B cell (primary cell): Measurements from ENCODE around the gene PATZ1. TPM values are rescaled to one million over a fixed set of nuclear protein-coding genes. Genes with fewer than 3 reads are reported as not detected.

ENCODE experiments used
- ATAC-seq: fragments of 200-7000 bp; cut with Tn5 transposase; one replicate; pipeline ENCODE4 v1.10.0; 2021; ENCODE audit warnings: low read depth, mild to moderate bottlenecking, moderate number of reproducible peaks, moderate library complexity
- CTCF ChIA-PET: fragments of 350-600 bp; sonication (Branson Sonifier 250); formaldehyde crosslinking; loops from one replicate; lab custom pipeline; 2021; ENCODE audit warnings: antibody characterized with exemption, inconsistent platforms; lab: Charles Lee
- POLR2A ChIA-PET: fragments of 350-600 bp; sonication (Branson Sonifier 250); formaldehyde crosslinking; loops from one replicate; lab custom pipeline; 2021; ENCODE audit warnings: antibody characterized with exemption; lab: Charles Lee
- DNase-seq: peaks from one replicate; pipeline ENCODE4 v3.0.0; 2013
- H2AFZ ChIP-seq: 2 replicates; pipeline ENCODE4 v1.6.1; 2012; ENCODE audit warnings: mild to moderate bottlenecking, low read depth, low read length; ENCODE audit not compliant: insufficient read depth, poor library complexity, severe bottlenecking
- H3K27ac ChIP-seq, 2 donors: 1 replicate in 1 of 2; 2 replicates in 1 of 2; pipeline ENCODE4 v1.5.1; 2012 to 2013; ENCODE audit warnings: low read length in 2 of 2, mild to moderate bottlenecking in 2 of 2, moderate library complexity in 1 of 2
- H3K27me3 ChIP-seq, 4 experiments: fragments of 200-600 bp in 1 of 4; sonication (generic) in 1 of 4; replicated peaks in 1 of 4; 1 replicate in 2 of 4; 2 replicates in 2 of 4; pipeline versions ENCODE4 v1.6.1 to v1.7.0; 2013 to 2016; ENCODE audit warnings: low read length in 3 of 4, mild to moderate bottlenecking in 2 of 4, mixed read lengths in 1 of 4, moderate library complexity in 1 of 4; ENCODE audit not compliant: insufficient read depth in 4 of 4, control insufficient read depth in 3 of 4; ENCODE audit errors: control extremely low read depth in 1 of 4
- H3K36me3 ChIP-seq, 2 experiments: replicated peaks in 1 of 2; 1 replicate in 1 of 2; 2 replicates in 1 of 2; pipeline versions ENCODE4 v1.6.1 to v1.7.1; 2013; ENCODE audit warnings: low read length in 1 of 2; ENCODE audit not compliant: insufficient read depth in 2 of 2, control insufficient read depth in 1 of 2; ENCODE audit errors: control extremely low read depth in 1 of 2, extremely low read depth in 1 of 2
- H3K4me1 ChIP-seq, 2 donors: fragments of 200-600 bp in 1 of 2; sonication (generic) in 1 of 2; 1 replicate in 1 of 2; 2 replicates in 1 of 2; pipeline versions ENCODE4 v1.5.1 to v1.6.1; 2013 to 2017; ENCODE audit warnings: low read length in 2 of 2; ENCODE audit not compliant: control insufficient read depth in 2 of 2, insufficient read depth in 2 of 2
- H3K4me2 ChIP-seq: replicated peaks from 2 replicates; pipeline ENCODE3; 2012; ENCODE audit warnings: mild to moderate bottlenecking, low read depth, low read length; ENCODE audit not compliant: poor library complexity, severe bottlenecking
- H3K4me3 ChIP-seq, 5 experiments: fragments of 200-600 bp in 1 of 5; sonication (generic) in 1 of 5; 1 replicate in 3 of 5; 2 replicates in 2 of 5; pipeline versions ENCODE4 v1.5.1 to v1.7.0; 2011 to 2016; ENCODE audit warnings: low read length in 4 of 5, mild to moderate bottlenecking in 4 of 5, low read depth in 2 of 5, control low read depth in 1 of 5, moderate library complexity in 1 of 5; ENCODE audit not compliant: insufficient read depth in 1 of 5; ENCODE audit errors: control extremely low read depth in 1 of 5, extremely low read depth in 1 of 5
- H3K79me2 ChIP-seq: fragments of 200-600 bp; sonication (generic); one replicate; pipeline ENCODE4 v1.6.0; 2016; ENCODE audit warnings: low read length; ENCODE audit not compliant: control insufficient read depth, insufficient read depth
- H3K9ac ChIP-seq: fragments of 200-600 bp; sonication (generic); 2 replicates; pipeline ENCODE4 v1.6.1; 2017; ENCODE audit warnings: mild to moderate bottlenecking, low read length, moderate library complexity
- H3K9me3 ChIP-seq, 3 donors: one replicate each; pipeline versions ENCODE4 v1.6.1 to v1.7.1; 2013; ENCODE audit warnings: low read length in 2 of 3; ENCODE audit not compliant: control insufficient read depth in 2 of 3, insufficient read depth in 1 of 3; ENCODE audit errors: control extremely low read depth in 1 of 3
- H4K20me1 ChIP-seq: 2 replicates; pipeline ENCODE4 v1.6.0; 2012; ENCODE audit warnings: mild to moderate bottlenecking, low read length; ENCODE audit not compliant: insufficient read depth, control insufficient read depth, poor library complexity, severe bottlenecking
- H3K27ac Mint-ChIP-seq: one replicate; pipeline ENCODE4 v1.8.0; 2021; ENCODE audit warnings: mixed read lengths
- H3K27me3 Mint-ChIP-seq: one replicate; pipeline ENCODE4 v1.8.0; 2021; ENCODE audit warnings: mixed read lengths
- H3K4me1 Mint-ChIP-seq: one replicate; pipeline ENCODE4 v1.8.0; 2021; ENCODE audit warnings: mixed read lengths
- H3K4me3 Mint-ChIP-seq: one replicate; pipeline ENCODE4 v1.8.0; 2021; ENCODE audit warnings: mixed read lengths
- H3K9me3 Mint-ChIP-seq: one replicate; pipeline ENCODE4 v1.8.0; 2022; ENCODE audit warnings: mixed read lengths; ENCODE audit not compliant: insufficient read depth
- EZH2 ChIP-seq: IDR thresholded peaks from 2 replicates; pipeline ENCODE4 v1.6.1; 2012; ENCODE audit warnings: borderline replicate concordance, low read depth, mild to moderate bottlenecking, moderate library complexity, low read length; ENCODE audit not compliant: insufficient read depth, poor library complexity, severe bottlenecking
- WGBS: methylation state at CpG from one replicate; pipeline ENCODE4 v1.1.5; 2013; ENCODE audit warnings: missing lambda C conversion rate; ENCODE audit not compliant: insufficient coverage; 5-methylcytosine and 5-hydroxymethylcytosine counted together
- intact Hi-C: fragments of 100-400 bp; cut with micrococcal nuclease; formaldehyde crosslinking; loops from one replicate; pipeline ENCODE4 v1.10.0; 2022
- polyA plus RNA-seq: library from polyadenylated mRNA; depleted of rRNA; stranded (reverse); fragments of >200 nt; gene quantifications from 2 replicates; pipeline ENCODE4 v1.2.3, GENCODE V29; 2012
- total RNA-seq, 2 donors: library from RNA; stranded (reverse); fragments of 120-200 nt in 1 of 2; gene quantifications; 1 replicate in 1 of 2; 2 replicates in 1 of 2; pipeline versions ENCODE4 v1.2.3 to v1.2.4, GENCODE V29; 2013 to 2022
- TF ChIP-seq, protein P1 (sequence below): fragments of 200-600 bp; IDR thresholded peaks from one replicate; pipeline ENCODE4 v1.8.0; 2022; ENCODE audit warnings: antibody characterized with exemption, mild to moderate bottlenecking

The PATZ1 gene
- total and polyA plus RNA-seq, 2 donors (not counting 1 experiment from before 2014, with no cell fraction given): 35.1 to 47.4 TPM

DNA sequence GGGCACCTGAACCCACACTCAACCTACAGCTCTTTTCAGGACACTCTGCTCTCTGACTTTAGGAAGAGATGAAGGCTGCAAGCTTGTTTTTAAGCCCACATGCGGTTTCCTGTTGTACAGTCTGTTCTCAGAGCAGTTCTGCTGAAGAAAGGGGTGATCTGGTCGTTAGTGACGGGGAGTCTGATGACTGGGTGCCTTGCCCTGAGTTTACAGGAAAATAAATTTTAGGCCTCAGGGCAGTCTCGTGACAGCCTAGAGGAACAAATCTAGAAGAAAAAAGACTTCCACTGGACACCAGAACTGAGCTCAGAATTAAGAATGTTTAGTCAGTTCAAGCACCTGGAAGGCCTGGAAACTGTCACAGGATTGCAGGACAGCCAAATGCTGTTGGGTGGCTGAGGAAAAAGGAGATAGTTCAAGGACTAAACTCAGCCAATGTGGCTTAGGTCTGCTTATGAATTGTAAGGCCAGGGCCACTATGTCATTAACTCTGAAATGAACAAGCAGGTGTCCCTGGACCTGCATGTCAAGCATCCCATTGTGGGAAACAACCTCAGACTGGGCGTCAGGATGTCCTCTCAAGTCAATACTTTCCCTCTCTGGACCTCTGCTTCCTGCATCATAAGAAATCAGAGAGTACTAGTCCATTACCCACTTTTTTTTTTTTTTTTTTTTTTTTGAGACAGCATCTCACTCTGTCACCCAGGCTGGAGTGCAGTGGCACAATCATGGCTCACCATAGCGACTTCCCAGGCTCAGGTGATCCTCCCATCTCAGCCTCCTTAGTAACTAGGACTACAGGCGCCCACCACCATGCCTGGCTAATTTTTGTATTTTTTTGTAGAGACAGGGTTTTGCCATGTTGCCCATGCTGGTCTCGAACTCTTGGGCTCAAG, 59.5 kb downstream of the PATZ1 start:
- ATAC-seq: no peak
- Mint-ChIP-seq H3K9me3 (no peaks in the 10 kb centered on the region), H3K4me3 (peak overlapping the region; percentile 64), H3K27me3 (no peaks in the 10 kb centered on the region), H3K27ac (peak overlapping the region; percentile 79), H3K4me1 (peaks cover 57% of the 10 kb centered on the region)
- TF ChIP-seq EZH2: no peak
- TF ChIP-seq, protein P1, sequence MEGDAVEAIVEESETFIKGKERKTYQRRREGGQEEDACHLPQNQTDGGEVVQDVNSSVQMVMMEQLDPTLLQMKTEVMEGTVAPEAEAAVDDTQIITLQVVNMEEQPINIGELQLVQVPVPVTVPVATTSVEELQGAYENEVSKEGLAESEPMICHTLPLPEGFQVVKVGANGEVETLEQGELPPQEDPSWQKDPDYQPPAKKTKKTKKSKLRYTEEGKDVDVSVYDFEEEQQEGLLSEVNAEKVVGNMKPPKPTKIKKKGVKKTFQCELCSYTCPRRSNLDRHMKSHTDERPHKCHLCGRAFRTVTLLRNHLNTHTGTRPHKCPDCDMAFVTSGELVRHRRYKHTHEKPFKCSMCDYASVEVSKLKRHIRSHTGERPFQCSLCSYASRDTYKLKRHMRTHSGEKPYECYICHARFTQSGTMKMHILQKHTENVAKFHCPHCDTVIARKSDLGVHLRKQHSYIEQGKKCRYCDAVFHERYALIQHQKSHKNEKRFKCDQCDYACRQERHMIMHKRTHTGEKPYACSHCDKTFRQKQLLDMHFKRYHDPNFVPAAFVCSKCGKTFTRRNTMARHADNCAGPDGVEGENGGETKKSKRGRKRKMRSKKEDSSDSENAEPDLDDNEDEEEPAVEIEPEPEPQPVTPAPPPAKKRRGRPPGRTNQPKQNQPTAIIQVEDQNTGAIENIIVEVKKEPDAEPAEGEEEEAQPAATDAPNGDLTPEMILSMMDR: no peak
- peak overlapping the region; percentile 39 for H3K9ac ChIP-seq
- H2AFZ ChIP-seq: no peak overlapping the region
- no peaks in the 10 kb centered on the region for H3K9me3 ChIP-seq
- peak overlapping the region; percentile 65 for H3K4me2 ChIP-seq
- no peaks in the 10 kb centered on the region for H3K27me3 ChIP-seq
- ChIA-PET CTCF (interaction anchor here (0.7 to 6.6 kb wide), 6 partner anchors 13 to 77 kb away, joined by 3 to 67 read pairs (median 4); no protein-coding TSS in a partner anchor), POLR2A (interaction anchor here (0.6 kb wide), 3 partner anchors 14 to 58 kb away, joined by 3 to 5 read pairs (median 4); no protein-coding TSS in a partner anchor)
- H3K4me1 ChIP-seq: peaks cover 54 to 62% of the 10 kb centered on the region in 2 donors
- peak overlapping the region; percentile 99 to 100 for H3K27ac ChIP-seq
- peak; percentile 62 for DNase-seq
- H4K20me1 ChIP-seq: peaks cover 5% of the 10 kb centered on the region
- H3K36me3 ChIP-seq: peaks cover 8 to 70% of the 10 kb centered on the region in 2 experiments
- 20% methylated on average over 6 of the region's 8 CpGs for WGBS
- intact Hi-C loops: no loop called here
- peaks cover 57% of the 10 kb centered on the region for H3K79me2 ChIP-seq
- peak overlapping the region in 1 of 5 experiments; percentile 25 for H3K4me3 ChIP-seq
